Measurements from ENCODE around the gene SYT12. TPM values are rescaled to one million over a fixed set of nuclear protein-coding genes. Genes with fewer than 3 reads are reported as not detected.

SYT12 gene
- total and polyA plus RNA-seq, 2 donors (not counting 3 experiments of a cell fraction or from before 2014, with no cell fraction given) = not detected

GRCh38 chr11:67060111-67060522, 37.2 kb downstream of the SYT12 start:
- Histone ChIP-seq H3K9ac (replicated peaks; ENCODE audit: extremely low read depth, insufficient read depth, low read length) (no peak overlapping the region), H3K36me3 (ENCODE audit: control insufficient read depth in 2 of 2, extremely low read depth in 1 of 2, insufficient read depth in 2 of 2, low read length in 2 of 2) (no peaks in the 10 kb centered on the region), H3K4me3 (replicated peaks in 1 of 3; ENCODE audit: insufficient read depth in 1 of 3, low read depth in 1 of 3, low read length in 3 of 3) (no peak overlapping the region), H3K4me2 (ENCODE audit: insufficient read depth, low read length) (no peak overlapping the region), H3K4me1 (ENCODE audit: control insufficient read depth, extremely low read depth, insufficient read depth, low read length) (peaks cover 12% of the 10 kb centered on the region), H3K27ac (ENCODE audit: insufficient read depth, low read depth, low read length) (no peak overlapping the region), H3K79me2 (ENCODE audit: control insufficient read depth, insufficient read depth, low read length) (no peaks in the 10 kb centered on the region), H3K27me3 (ENCODE audit: control insufficient read depth in 2 of 2, insufficient read depth in 2 of 2, low read length in 2 of 2) (no peaks in the 10 kb centered on the region), H4K20me1 (replicated peaks; ENCODE audit: control insufficient read depth, extremely low read depth, insufficient read depth, low read length) (no peaks in the 10 kb centered on the region), H2AFZ (ENCODE audit: low read depth, low read length) (no peak overlapping the region), H3K9me1 (replicated peaks; ENCODE audit: control insufficient read depth, extremely low read depth, insufficient read depth, low read length) (no peaks in the 10 kb centered on the region), H3K9me3 (replicated peaks; ENCODE audit: control insufficient read depth, insufficient read depth, low read length) (no peaks in the 10 kb centered on the region)
- dilution Hi-C loops (cut with MboI; ENCODE audit: extremely low pct_ligation_motif_present, low sequenced_read_pairs) = no loop called here
- FAIRE-seq (no peak), DNase-seq (ENCODE audit: low read depth, low spot score) (no peak)
- intact Hi-C loops (cut with micrococcal nuclease) = no loop called here
- no peak for TF ChIP-seq POLR2AphosphoS5 (IDR thresholded peaks at IDR 0.05; ENCODE audit: insufficient read depth, low read depth, low read length)
- TF ChIP-seq, protein P1, sequence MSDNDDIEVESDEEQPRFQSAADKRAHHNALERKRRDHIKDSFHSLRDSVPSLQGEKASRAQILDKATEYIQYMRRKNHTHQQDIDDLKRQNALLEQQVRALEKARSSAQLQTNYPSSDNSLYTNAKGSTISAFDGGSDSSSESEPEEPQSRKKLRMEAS (IDR thresholded peaks at IDR 0.05; ENCODE audit: insufficient read depth, insufficient read length) = no peak
- no peak for TF ChIP-seq EZH2 (IDR thresholded peaks at IDR 0.05; ENCODE audit: borderline replicate concordance, low read depth, low read length, severe bottlenecking)
- TF ChIP-seq, protein P2, sequence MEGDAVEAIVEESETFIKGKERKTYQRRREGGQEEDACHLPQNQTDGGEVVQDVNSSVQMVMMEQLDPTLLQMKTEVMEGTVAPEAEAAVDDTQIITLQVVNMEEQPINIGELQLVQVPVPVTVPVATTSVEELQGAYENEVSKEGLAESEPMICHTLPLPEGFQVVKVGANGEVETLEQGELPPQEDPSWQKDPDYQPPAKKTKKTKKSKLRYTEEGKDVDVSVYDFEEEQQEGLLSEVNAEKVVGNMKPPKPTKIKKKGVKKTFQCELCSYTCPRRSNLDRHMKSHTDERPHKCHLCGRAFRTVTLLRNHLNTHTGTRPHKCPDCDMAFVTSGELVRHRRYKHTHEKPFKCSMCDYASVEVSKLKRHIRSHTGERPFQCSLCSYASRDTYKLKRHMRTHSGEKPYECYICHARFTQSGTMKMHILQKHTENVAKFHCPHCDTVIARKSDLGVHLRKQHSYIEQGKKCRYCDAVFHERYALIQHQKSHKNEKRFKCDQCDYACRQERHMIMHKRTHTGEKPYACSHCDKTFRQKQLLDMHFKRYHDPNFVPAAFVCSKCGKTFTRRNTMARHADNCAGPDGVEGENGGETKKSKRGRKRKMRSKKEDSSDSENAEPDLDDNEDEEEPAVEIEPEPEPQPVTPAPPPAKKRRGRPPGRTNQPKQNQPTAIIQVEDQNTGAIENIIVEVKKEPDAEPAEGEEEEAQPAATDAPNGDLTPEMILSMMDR (IDR thresholded peaks at IDR 0.05; ENCODE audit: extremely low read depth in 1 of 2, insufficient read depth in 1 of 2, low read depth in 1 of 2, low read length in 2 of 2) = no peak
- TF ChIP-seq GATA2 (IDR thresholded peaks at IDR 0.05; ENCODE audit: insufficient read depth, insufficient read length, low read depth, low read length) = no peak
- no peak for TF ChIP-seq FOS (IDR thresholded peaks at IDR 0.05; ENCODE audit: borderline replicate concordance, insufficient read depth, low read length)
- no peak for TF ChIP-seq MYC (IDR thresholded peaks at IDR 0.05; ENCODE audit: low read depth, low read length)
- TF ChIP-seq JUN (IDR thresholded peaks at IDR 0.05; ENCODE audit: borderline replicate concordance, insufficient read depth, insufficient read length, low read depth) = no peak
- no peak for TF ChIP-seq POLR2A (IDR thresholded peaks at IDR 0.05; ENCODE audit: low read depth, low read length)
- ChIA-PET POLR2A (no interaction called here), CTCF (interaction anchor here (0.5 to 2.9 kb wide), 2 partner anchors 11 to 313 kb away, joined by 3 to 15 read pairs; partner anchors contain the start of gene CLCF1)
- no TSS peak for BruUV-seq (replicated peaks)
